WTC11 (cell line): ENCODE results near the gene SERP2. TPM values are rescaled to one million over a fixed set of nuclear protein-coding genes. Genes with fewer than 3 reads are reported as not detected.

Experiments used
- ATAC-seq: fragments of 200-7000 bp; cut with Tn5 transposase; 2 replicates; pipeline ENCODE4 v1.10.0; 2021; ENCODE audit warnings: mild to moderate bottlenecking, moderate library complexity
- CTCF ChIA-PET: fragments of 300-600 bp; sonication (Branson Sonifier 250); formaldehyde crosslinking; loops from one replicate; lab custom pipeline; 2021; ENCODE audit warnings: antibody characterized with exemption; lab: Charles Lee
- POLR2A ChIA-PET: fragments of 350-600 bp; sonication (Branson Sonifier 250); formaldehyde crosslinking; loops from one replicate; lab custom pipeline; 2021; ENCODE audit warnings: antibody characterized with exemption; lab: Charles Lee
- DNase-seq: peaks from one replicate; pipeline ENCODE4 v3.0.0; 2021; ENCODE audit warnings: low spot score
- H3K27ac Mint-ChIP-seq: 2 replicates; pipeline ENCODE4 v1.8.0; 2021; ENCODE audit warnings: mixed read lengths
- H3K27me3 Mint-ChIP-seq: 2 replicates; pipeline ENCODE4 v1.8.0; 2021; ENCODE audit warnings: low read depth, mild to moderate bottlenecking, moderate library complexity, mixed read lengths
- H3K36me3 Mint-ChIP-seq: 2 replicates; pipeline ENCODE4 v1.8.0; 2021; ENCODE audit warnings: mixed read lengths
- H3K4me1 Mint-ChIP-seq: 2 replicates; pipeline ENCODE4 v1.8.0; 2022; ENCODE audit warnings: mixed read lengths
- H3K4me3 Mint-ChIP-seq: 2 replicates; pipeline ENCODE4 v1.8.0; 2021; ENCODE audit warnings: mild to moderate bottlenecking, moderate library complexity, mixed read lengths
- H3K9me3 Mint-ChIP-seq: 2 replicates; pipeline ENCODE4 v1.8.0; 2021; ENCODE audit warnings: mixed read lengths
- CBFB ChIP-seq: sonication (generic); formaldehyde crosslinking; IDR thresholded peaks from 2 replicates; pipeline ENCODE4 v1.8.1; 2022; ENCODE audit warnings: mild to moderate bottlenecking, low read depth, missing genetic modification reagents
- ETV6 ChIP-seq: sonication (generic); formaldehyde crosslinking; IDR thresholded peaks from 2 replicates; pipeline ENCODE4 v1.8.1; 2022; ENCODE audit warnings: mild to moderate bottlenecking, missing genetic modification reagents
- HMGA2 ChIP-seq: fragments of 250-450 bp; sonication (Bioruptor Pico); IDR thresholded peaks from 2 replicates; pipeline ENCODE4 v1.4.0; 2021; ENCODE audit warnings: mild to moderate bottlenecking, moderate library complexity
- IRF2 ChIP-seq: sonication (generic); formaldehyde crosslinking; IDR thresholded peaks from 2 replicates; pipeline ENCODE4 v1.8.0; 2022; ENCODE audit warnings: low read depth, missing genetic modification reagents, borderline replicate concordance
- JUN ChIP-seq: sonication (generic); formaldehyde crosslinking; IDR thresholded peaks from 2 replicates; pipeline ENCODE4 v1.8.0; 2023; ENCODE audit warnings: mild to moderate bottlenecking, missing genetic modification reagents
- NR1H2 ChIP-seq: sonication (generic); formaldehyde crosslinking; IDR thresholded peaks from 2 replicates; pipeline ENCODE4 v1.9.0; 2021; ENCODE audit warnings: mild to moderate bottlenecking, moderate library complexity, missing genetic modification reagents
- NR3C1 ChIP-seq: sonication (generic); formaldehyde crosslinking; conservative IDR thresholded peaks from 2 replicates; pipeline ENCODE4 v1.8.1; 2023; ENCODE audit warnings: low read depth, mild to moderate bottlenecking, missing genetic modification reagents
- OVOL2 ChIP-seq: fragments of 250-450 bp; sonication (Bioruptor Pico); IDR thresholded peaks from 2 replicates; pipeline ENCODE4 v1.9.0; 2021; ENCODE audit warnings: mild to moderate bottlenecking, borderline replicate concordance
- SP1 ChIP-seq: sonication (generic); formaldehyde crosslinking; conservative IDR thresholded peaks from 2 replicates; pipeline ENCODE4 v1.8.1; 2022; ENCODE audit warnings: missing genetic modification reagents
- TCF7 ChIP-seq: sonication (generic); formaldehyde crosslinking; IDR thresholded peaks from 2 replicates; pipeline ENCODE4 v1.8.0; 2022; ENCODE audit warnings: mild to moderate bottlenecking, low read depth, missing genetic modification reagents, moderate library complexity
- ZNF396 ChIP-seq: fragments of 250-450 bp; sonication (Bioruptor Pico); IDR thresholded peaks from 2 replicates; pipeline ENCODE4 v1.8.0; 2021; ENCODE audit warnings: mild to moderate bottlenecking, moderate library complexity, borderline replicate concordance
- total RNA-seq: library from RNA; stranded (reverse); gene quantifications from 3 replicates; pipeline ENCODE4 v1.2.3, GENCODE V29; 2021
- TF ChIP-seq, protein P1 (sequence below): sonication (generic); formaldehyde crosslinking; conservative IDR thresholded peaks from 2 replicates; pipeline ENCODE4 v1.8.1; 2022; ENCODE audit warnings: mild to moderate bottlenecking, missing genetic modification reagents
- TF ChIP-seq, protein P2 (sequence below): sonication (generic); formaldehyde crosslinking; IDR thresholded peaks from 2 replicates; pipeline ENCODE4 v1.8.0; 2022; ENCODE audit warnings: missing genetic modification reagents
- TF ChIP-seq, protein P3 (sequence below): fragments of 250-450 bp; sonication (Bioruptor Pico); IDR thresholded peaks from 2 replicates; pipeline ENCODE4 v1.9.0; 2021; ENCODE audit warnings: mild to moderate bottlenecking, borderline replicate concordance
- TF ChIP-seq, protein P4 (sequence below): fragments of 250-450 bp; sonication (Bioruptor Pico); IDR thresholded peaks from 2 replicates; pipeline ENCODE4 v2.1.2; 2022; ENCODE audit warnings: mild to moderate bottlenecking, moderate library complexity
- TF ChIP-seq, protein P5 (sequence below): sonication (generic); formaldehyde crosslinking; IDR thresholded peaks from 2 replicates; pipeline ENCODE4 v1.8.1; 2022; ENCODE audit warnings: mild to moderate bottlenecking, moderate library complexity, missing genetic modification reagents
- TF ChIP-seq, protein P6 (sequence below): sonication (generic); formaldehyde crosslinking; IDR thresholded peaks from 2 replicates; pipeline ENCODE4 v1.8.1; 2022; ENCODE audit warnings: mild to moderate bottlenecking, missing genetic modification reagents, moderate library complexity, borderline replicate concordance
- TF ChIP-seq, protein P7 (sequence below): sonication (generic); formaldehyde crosslinking; IDR thresholded peaks from 2 replicates; pipeline ENCODE4 v1.8.0; 2022; ENCODE audit warnings: mild to moderate bottlenecking, missing genetic modification reagents

SERP2 gene
- total RNA-seq, 1 experiment from 2014 or later, result 1.2 TPM

DNA sequence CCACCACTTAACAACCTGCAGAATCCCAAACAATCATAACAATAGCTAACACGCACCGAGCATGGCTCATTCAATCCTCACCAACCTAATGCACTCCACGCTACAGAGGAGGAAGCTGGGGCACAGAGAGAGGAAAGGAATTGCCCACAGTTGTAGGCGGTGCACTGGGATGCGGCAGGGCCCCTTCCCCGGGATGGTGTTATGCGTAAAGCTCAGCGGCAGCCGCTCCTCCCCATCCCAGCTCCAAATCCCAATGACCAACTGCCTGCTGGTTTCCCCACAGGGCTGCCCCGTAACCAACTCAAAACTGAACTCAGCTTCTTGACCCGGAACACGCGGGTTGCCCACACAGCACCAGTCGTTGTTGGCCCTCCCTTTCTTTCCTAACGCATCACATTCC, 42.2 kb downstream of the SERP2 start:
- Mint-ChIP-seq H3K36me3 (peaks cover 4% of the 10 kb centered on the region), H3K27me3 (peaks cover 12% of the 10 kb centered on the region), H3K27ac (no peak overlapping the region), H3K4me1 (peaks cover 55% of the 10 kb centered on the region), H3K9me3 (peaks cover 4% of the 10 kb centered on the region), H3K4me3 (no peak overlapping the region)
- no peak for TF ChIP-seq OVOL2
- TF ChIP-seq ETV6, result 0 out of 2 replicates have a peak, but pooled peaks have one; percentile 13
- DNase-seq (no peak), ATAC-seq (peak; percentile 53)
- ChIA-PET CTCF (interaction anchor here (1.0 to 2.0 kb wide), 5 partner anchors 9 to 173 kb away, joined by 3 to 9 read pairs (median 4); no protein-coding TSS in a partner anchor), POLR2A (interaction anchor here (0.6 to 2.8 kb wide), 4 partner anchors 18 to 998 kb away, joined by 3 to 31 read pairs (median 4); no protein-coding TSS in a partner anchor)

DNA sequence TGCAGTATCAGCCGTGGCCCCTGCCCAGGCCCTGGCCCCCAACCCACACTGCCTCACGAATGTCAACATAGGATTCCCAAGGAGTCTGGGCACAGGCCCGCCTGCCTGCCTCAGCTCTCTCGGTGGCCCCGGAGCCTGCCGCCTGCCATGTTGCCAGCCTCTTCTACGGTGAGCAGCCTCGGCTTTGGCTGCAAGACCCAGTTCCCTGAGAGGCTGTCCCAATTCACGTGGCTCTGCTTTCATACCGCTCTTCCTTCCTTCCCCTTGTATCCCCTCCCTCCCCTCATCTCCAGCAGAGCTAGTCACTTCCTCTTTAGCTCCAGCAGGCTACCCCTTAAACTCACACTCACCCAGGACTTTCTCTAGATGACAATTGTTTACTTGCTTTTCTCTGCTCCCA, 42.7 kb downstream of the SERP2 start:
- DNase-seq, result no peak
- Mint-ChIP-seq H3K9me3 (peaks cover 4% of the 10 kb centered on the region), H3K4me1 (peaks cover 60% of the 10 kb centered on the region), H3K36me3 (peaks cover 4% of the 10 kb centered on the region)
- CTCF ChIA-PET, result interaction anchor here (0.7 to 2.0 kb wide), 6 partner anchors 10 to 173 kb away, joined by 3 to 9 read pairs (median 4); no protein-coding TSS in a partner anchor
- peak; percentile 7 for ATAC-seq
- TF ChIP-seq IRF2 (no peak), NR3C1 (CRISPR knock-in tag) (no peak), CBFB (CRISPR knock-in tag) (no peak), NR1H2 (CRISPR knock-in tag) (no peak), ETV6 (no peak), JUN (CRISPR knock-in tag) (no peak), SP1 (CRISPR knock-in tag) (no peak)
- TF ChIP-seq, protein P1, sequence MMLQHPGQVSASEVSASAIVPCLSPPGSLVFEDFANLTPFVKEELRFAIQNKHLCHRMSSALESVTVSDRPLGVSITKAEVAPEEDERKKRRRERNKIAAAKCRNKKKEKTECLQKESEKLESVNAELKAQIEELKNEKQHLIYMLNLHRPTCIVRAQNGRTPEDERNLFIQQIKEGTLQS (CRISPR knock-in tag), result no peak
- TF ChIP-seq, protein P2, sequence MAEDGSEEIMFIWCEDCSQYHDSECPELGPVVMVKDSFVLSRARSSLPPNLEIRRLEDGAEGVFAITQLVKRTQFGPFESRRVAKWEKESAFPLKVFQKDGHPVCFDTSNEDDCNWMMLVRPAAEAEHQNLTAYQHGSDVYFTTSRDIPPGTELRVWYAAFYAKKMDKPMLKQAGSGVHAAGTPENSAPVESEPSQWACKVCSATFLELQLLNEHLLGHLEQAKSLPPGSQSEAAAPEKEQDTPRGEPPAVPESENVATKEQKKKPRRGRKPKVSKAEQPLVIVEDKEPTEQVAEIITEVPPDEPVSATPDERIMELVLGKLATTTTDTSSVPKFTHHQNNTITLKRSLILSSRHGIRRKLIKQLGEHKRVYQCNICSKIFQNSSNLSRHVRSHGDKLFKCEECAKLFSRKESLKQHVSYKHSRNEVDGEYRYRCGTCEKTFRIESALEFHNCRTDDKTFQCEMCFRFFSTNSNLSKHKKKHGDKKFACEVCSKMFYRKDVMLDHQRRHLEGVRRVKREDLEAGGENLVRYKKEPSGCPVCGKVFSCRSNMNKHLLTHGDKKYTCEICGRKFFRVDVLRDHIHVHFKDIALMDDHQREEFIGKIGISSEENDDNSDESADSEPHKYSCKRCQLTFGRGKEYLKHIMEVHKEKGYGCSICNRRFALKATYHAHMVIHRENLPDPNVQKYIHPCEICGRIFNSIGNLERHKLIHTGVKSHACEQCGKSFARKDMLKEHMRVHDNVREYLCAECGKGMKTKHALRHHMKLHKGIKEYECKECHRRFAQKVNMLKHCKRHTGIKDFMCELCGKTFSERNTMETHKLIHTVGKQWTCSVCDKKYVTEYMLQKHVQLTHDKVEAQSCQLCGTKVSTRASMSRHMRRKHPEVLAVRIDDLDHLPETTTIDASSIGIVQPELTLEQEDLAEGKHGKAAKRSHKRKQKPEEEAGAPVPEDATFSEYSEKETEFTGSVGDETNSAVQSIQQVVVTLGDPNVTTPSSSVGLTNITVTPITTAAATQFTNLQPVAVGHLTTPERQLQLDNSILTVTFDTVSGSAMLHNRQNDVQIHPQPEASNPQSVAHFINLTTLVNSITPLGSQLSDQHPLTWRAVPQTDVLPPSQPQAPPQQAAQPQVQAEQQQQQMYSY, result no peak
- TF ChIP-seq, all 79 proteins: peak for 0
- Mint-ChIP-seq H3K27me3 (peaks cover 12% of the 10 kb centered on the region), H3K4me3 (no peak overlapping the region), H3K27ac (no peak overlapping the region)
- POLR2A ChIA-PET, result interaction anchor here (0.6 to 2.8 kb wide), 4 partner anchors 17 to 997 kb away, joined by 3 to 31 read pairs (median 4); no protein-coding TSS in a partner anchor

DNA sequence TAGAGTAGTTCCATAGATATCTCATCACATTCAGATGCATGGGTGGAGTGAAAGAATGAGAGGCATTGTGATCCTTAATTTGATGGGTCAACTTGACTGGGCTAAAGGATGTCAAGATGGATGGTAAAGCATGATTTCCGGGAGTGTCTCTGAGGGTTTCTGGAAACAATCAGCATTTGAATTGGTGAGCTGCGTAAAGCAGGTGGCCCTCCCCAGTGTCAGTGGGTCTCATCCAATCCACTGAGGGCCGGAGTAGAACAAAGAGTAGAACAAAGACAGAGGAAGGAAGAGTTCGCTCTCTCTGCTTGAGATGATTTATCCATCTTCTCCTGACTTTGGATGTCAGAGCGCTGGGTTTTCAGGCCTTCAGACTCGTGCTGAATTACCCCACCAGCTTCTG, 43.1 kb downstream of the SERP2 start:
- Mint-ChIP-seq H3K9me3 (peaks cover 4% of the 10 kb centered on the region), H3K36me3 (peaks cover 4% of the 10 kb centered on the region), H3K27me3 (peaks cover 15% of the 10 kb centered on the region), H3K4me1 (peaks cover 60% of the 10 kb centered on the region), H3K27ac (no peak overlapping the region), H3K4me3 (no peak overlapping the region)
- ATAC-seq (no peak), DNase-seq (no peak)
- CTCF ChIA-PET, result interaction anchor here (0.7 to 2.0 kb wide), 5 partner anchors 10 to 174 kb away, joined by 3 to 9 read pairs (median 4); no protein-coding TSS in a partner anchor
- POLR2A ChIA-PET, result interaction anchor here (1.2 to 2.8 kb wide), 2 partner anchors 17 to 19 kb away, joined by 4 to 31 read pairs; no protein-coding TSS in a partner anchor
- TF ChIP-seq ETV6 (no peak), ZNF396 (no peak), TCF7 (CRISPR knock-in tag) (no peak), HMGA2 (CRISPR knock-in tag) (no peak), OVOL2 (no peak)
- TF ChIP-seq, protein P3, sequence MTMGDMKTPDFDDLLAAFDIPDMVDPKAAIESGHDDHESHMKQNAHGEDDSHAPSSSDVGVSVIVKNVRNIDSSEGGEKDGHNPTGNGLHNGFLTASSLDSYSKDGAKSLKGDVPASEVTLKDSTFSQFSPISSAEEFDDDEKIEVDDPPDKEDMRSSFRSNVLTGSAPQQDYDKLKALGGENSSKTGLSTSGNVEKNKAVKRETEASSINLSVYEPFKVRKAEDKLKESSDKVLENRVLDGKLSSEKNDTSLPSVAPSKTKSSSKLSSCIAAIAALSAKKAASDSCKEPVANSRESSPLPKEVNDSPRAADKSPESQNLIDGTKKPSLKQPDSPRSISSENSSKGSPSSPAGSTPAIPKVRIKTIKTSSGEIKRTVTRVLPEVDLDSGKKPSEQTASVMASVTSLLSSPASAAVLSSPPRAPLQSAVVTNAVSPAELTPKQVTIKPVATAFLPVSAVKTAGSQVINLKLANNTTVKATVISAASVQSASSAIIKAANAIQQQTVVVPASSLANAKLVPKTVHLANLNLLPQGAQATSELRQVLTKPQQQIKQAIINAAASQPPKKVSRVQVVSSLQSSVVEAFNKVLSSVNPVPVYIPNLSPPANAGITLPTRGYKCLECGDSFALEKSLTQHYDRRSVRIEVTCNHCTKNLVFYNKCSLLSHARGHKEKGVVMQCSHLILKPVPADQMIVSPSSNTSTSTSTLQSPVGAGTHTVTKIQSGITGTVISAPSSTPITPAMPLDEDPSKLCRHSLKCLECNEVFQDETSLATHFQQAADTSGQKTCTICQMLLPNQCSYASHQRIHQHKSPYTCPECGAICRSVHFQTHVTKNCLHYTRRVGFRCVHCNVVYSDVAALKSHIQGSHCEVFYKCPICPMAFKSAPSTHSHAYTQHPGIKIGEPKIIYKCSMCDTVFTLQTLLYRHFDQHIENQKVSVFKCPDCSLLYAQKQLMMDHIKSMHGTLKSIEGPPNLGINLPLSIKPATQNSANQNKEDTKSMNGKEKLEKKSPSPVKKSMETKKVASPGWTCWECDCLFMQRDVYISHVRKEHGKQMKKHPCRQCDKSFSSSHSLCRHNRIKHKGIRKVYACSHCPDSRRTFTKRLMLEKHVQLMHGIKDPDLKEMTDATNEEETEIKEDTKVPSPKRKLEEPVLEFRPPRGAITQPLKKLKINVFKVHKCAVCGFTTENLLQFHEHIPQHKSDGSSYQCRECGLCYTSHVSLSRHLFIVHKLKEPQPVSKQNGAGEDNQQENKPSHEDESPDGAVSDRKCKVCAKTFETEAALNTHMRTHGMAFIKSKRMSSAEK (CRISPR knock-in tag), result no peak
- TF ChIP-seq, protein P4, sequence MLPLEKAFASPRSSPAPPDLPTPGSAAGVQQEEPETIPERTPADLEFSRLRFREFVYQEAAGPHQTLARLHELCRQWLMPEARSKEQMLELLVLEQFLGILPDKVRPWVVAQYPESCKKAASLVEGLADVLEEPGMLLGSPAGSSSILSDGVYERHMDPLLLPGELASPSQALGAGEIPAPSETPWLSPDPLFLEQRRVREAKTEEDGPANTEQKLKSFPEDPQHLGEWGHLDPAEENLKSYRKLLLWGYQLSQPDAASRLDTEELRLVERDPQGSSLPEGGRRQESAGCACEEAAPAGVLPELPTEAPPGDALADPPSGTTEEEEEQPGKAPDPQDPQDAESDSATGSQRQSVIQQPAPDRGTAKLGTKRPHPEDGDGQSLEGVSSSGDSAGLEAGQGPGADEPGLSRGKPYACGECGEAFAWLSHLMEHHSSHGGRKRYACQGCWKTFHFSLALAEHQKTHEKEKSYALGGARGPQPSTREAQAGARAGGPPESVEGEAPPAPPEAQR (CRISPR knock-in tag), result no peak
- TF ChIP-seq, protein P5, sequence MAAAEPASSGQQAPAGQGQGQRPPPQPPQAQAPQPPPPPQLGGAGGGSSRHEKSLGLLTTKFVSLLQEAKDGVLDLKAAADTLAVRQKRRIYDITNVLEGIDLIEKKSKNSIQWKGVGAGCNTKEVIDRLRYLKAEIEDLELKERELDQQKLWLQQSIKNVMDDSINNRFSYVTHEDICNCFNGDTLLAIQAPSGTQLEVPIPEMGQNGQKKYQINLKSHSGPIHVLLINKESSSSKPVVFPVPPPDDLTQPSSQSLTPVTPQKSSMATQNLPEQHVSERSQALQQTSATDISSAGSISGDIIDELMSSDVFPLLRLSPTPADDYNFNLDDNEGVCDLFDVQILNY (CRISPR knock-in tag), result no peak
- TF ChIP-seq, protein P1 (CRISPR knock-in tag), result no peak
- TF ChIP-seq, protein P6, sequence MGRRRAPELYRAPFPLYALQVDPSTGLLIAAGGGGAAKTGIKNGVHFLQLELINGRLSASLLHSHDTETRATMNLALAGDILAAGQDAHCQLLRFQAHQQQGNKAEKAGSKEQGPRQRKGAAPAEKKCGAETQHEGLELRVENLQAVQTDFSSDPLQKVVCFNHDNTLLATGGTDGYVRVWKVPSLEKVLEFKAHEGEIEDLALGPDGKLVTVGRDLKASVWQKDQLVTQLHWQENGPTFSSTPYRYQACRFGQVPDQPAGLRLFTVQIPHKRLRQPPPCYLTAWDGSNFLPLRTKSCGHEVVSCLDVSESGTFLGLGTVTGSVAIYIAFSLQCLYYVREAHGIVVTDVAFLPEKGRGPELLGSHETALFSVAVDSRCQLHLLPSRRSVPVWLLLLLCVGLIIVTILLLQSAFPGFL, result no peak
- TF ChIP-seq, protein P7, sequence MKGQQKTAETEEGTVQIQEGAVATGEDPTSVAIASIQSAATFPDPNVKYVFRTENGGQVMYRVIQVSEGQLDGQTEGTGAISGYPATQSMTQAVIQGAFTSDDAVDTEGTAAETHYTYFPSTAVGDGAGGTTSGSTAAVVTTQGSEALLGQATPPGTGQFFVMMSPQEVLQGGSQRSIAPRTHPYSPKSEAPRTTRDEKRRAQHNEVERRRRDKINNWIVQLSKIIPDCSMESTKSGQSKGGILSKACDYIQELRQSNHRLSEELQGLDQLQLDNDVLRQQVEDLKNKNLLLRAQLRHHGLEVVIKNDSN (CRISPR knock-in tag), result no peak
